SK-N-SH treated with all-trans-retinoic acid at 6 μM for 48 hours (cell line): Measurements from ENCODE around the gene COX19.

ENCODE experiments used
- ATAC-seq: fragments of 200-7000 bp; cut with Tn5 transposase; 3 replicates; pipeline ENCODE4 v1.9.1; 2020; ENCODE audit warnings: mild to moderate bottlenecking, moderate library complexity
- ARNTL ChIP-seq: fragments of 450-650 bp; formaldehyde crosslinking; IDR thresholded peaks from 2 replicates; pipeline ENCODE4 v1.5.0; 2020; ENCODE audit warnings: low read depth, mild to moderate bottlenecking, moderate library complexity, borderline replicate concordance
- BACH2 ChIP-seq: fragments of 250-450 bp; sonication (Bioruptor Pico); IDR thresholded peaks from 2 replicates; pipeline ENCODE4 v1.9.0; 2021; ENCODE audit warnings: mild to moderate bottlenecking, borderline replicate concordance
- CSDC2 ChIP-seq: fragments of 250-450 bp; sonication (Bioruptor Pico); IDR thresholded peaks from 2 replicates; pipeline ENCODE4 v1.5.0; 2020; ENCODE audit warnings: mild to moderate bottlenecking, moderate library complexity
- ESRRG ChIP-seq: fragments of 250-450 bp; sonication (Bioruptor Pico); IDR thresholded peaks from 2 replicates; pipeline ENCODE4 v1.6.1; 2021; ENCODE audit warnings: mild to moderate bottlenecking
- ISL1 ChIP-seq: fragments of 250-450 bp; sonication (Bioruptor Pico); IDR thresholded peaks from 2 replicates; pipeline ENCODE4 v2.1.2; 2022; ENCODE audit warnings: mild to moderate bottlenecking, moderate library complexity
- OSR1 ChIP-seq: fragments of 250-450 bp; sonication (Bioruptor Pico); IDR thresholded peaks from 2 replicates; pipeline ENCODE4 v1.8.0; 2022; ENCODE audit warnings: moderate library complexity, mild to moderate bottlenecking, inconsistent platforms
- PPARA ChIP-seq: fragments of 250-450 bp; sonication (Bioruptor Pico); IDR thresholded peaks from 2 replicates; pipeline ENCODE4 v1.5.0; 2020; ENCODE audit warnings: mild to moderate bottlenecking, borderline replicate concordance
- RARB ChIP-seq: fragments of 250-450 bp; sonication (Bioruptor Pico); IDR thresholded peaks from 2 replicates; pipeline ENCODE4 v1.8.0; 2021; ENCODE audit warnings: mild to moderate bottlenecking, moderate library complexity
- TCF4 ChIP-seq: fragments of 250-450 bp; sonication (Bioruptor Pico); IDR thresholded peaks from 2 replicates; pipeline ENCODE4 v1.8.0; 2021; ENCODE audit warnings: mild to moderate bottlenecking, moderate library complexity, borderline replicate concordance
- TOX ChIP-seq: fragments of 250-450 bp; sonication (Bioruptor Pico); IDR thresholded peaks from 2 replicates; pipeline ENCODE4 v1.8.0; 2021; ENCODE audit warnings: mild to moderate bottlenecking, moderate library complexity, borderline replicate concordance
- ZC3H10 ChIP-seq: fragments of 250-450 bp; sonication (Bioruptor Pico); IDR thresholded peaks from 2 replicates; pipeline ENCODE4 v1.5.1; 2021; ENCODE audit warnings: mild to moderate bottlenecking, moderate library complexity
- ZFP3 ChIP-seq: fragments of 250-450 bp; sonication (Bioruptor Pico); IDR thresholded peaks from 2 replicates; pipeline ENCODE4 v1.5.0; 2020; ENCODE audit warnings: mild to moderate bottlenecking, moderate library complexity
- ZFP30 ChIP-seq: fragments of 450-650 bp; formaldehyde crosslinking; IDR thresholded peaks from 2 replicates; pipeline ENCODE4 v1.5.0; 2022; ENCODE audit warnings: mild to moderate bottlenecking, moderate library complexity
- ZNF70 ChIP-seq: fragments of 450-650 bp; formaldehyde crosslinking; IDR thresholded peaks from 2 replicates; pipeline ENCODE4 v1.5.0; 2020; ENCODE audit warnings: mild to moderate bottlenecking, moderate library complexity
- ZNF8 ChIP-seq: fragments of 450-650 bp; formaldehyde crosslinking; IDR thresholded peaks from 2 replicates; pipeline ENCODE4 v1.5.0; 2020; ENCODE audit warnings: mild to moderate bottlenecking, moderate library complexity
- TF ChIP-seq, protein P1 (sequence below): fragments of 250-450 bp; sonication (Bioruptor Pico); IDR thresholded peaks from 2 replicates; pipeline ENCODE4 v1.8.0; 2021; ENCODE audit warnings: low read depth, mild to moderate bottlenecking, moderate library complexity, borderline replicate concordance
- TF ChIP-seq, protein P2 (sequence below): fragments of 250-450 bp; sonication (Bioruptor Pico); IDR thresholded peaks from 2 replicates; pipeline ENCODE4 v1.8.0; 2020; ENCODE audit warnings: mild to moderate bottlenecking, moderate library complexity, borderline replicate concordance
- TF ChIP-seq, protein P3 (sequence below): fragments of 250-450 bp; sonication (Bioruptor Pico); IDR thresholded peaks from 2 replicates; pipeline ENCODE4 v1.5.1; 2020; ENCODE audit warnings: low read depth, mild to moderate bottlenecking, moderate library complexity
- TF ChIP-seq, protein P4 (sequence below): fragments of 250-450 bp; sonication (Bioruptor Pico); IDR thresholded peaks from 2 replicates; pipeline ENCODE4 v1.5.1; 2021; ENCODE audit warnings: mild to moderate bottlenecking, moderate library complexity

The COX19 gene

DNA sequence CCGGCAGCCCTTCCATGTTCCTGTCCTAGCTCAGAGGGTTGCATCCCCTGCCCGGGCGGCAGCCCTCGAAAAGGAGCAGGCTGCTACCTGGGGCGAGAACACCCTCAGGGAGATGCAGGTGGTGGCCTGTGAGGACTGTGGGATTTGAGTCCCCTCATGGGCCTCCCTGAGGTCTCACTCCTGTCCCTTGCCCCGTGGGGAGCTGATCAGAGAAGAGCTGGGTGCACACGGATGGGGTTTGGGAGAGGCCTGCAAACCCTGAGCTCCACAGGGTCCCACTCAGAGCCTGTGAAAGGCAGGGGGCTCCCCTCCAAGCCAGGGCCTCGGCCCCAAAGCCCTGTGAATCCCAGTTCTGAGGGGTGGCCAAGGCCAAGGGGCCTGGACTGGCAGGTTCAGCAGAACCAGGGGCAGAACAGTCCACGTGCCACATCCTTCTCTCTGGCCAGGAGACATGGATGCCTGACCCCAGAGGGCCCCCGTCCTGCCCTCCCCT, 7.2 kb upstream of the COX19 start:
- no peak for ATAC-seq
- TF ChIP-seq ZFP30 (CRISPR knock-in tag) (no peak), ARNTL (no peak), TCF4 (no peak), ESRRG (no peak), PPARA (CRISPR knock-in tag) (no peak), ZNF70 (CRISPR knock-in tag) (no peak)
- TF ChIP-seq, protein P1, sequence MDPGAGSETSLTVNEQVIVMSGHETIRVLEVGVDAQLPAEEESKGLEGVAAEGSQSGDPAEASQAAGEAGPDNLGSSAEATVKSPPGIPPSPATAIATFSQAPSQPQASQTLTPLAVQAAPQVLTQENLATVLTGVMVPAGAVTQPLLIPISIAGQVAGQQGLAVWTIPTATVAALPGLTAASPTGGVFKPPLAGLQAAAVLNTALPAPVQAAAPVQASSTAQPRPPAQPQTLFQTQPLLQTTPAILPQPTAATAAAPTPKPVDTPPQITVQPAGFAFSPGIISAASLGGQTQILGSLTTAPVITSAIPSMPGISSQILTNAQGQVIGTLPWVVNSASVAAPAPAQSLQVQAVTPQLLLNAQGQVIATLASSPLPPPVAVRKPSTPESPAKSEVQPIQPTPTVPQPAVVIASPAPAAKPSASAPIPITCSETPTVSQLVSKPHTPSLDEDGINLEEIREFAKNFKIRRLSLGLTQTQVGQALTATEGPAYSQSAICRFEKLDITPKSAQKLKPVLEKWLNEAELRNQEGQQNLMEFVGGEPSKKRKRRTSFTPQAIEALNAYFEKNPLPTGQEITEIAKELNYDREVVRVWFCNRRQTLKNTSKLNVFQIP (CRISPR knock-in tag) = no peak

DNA sequence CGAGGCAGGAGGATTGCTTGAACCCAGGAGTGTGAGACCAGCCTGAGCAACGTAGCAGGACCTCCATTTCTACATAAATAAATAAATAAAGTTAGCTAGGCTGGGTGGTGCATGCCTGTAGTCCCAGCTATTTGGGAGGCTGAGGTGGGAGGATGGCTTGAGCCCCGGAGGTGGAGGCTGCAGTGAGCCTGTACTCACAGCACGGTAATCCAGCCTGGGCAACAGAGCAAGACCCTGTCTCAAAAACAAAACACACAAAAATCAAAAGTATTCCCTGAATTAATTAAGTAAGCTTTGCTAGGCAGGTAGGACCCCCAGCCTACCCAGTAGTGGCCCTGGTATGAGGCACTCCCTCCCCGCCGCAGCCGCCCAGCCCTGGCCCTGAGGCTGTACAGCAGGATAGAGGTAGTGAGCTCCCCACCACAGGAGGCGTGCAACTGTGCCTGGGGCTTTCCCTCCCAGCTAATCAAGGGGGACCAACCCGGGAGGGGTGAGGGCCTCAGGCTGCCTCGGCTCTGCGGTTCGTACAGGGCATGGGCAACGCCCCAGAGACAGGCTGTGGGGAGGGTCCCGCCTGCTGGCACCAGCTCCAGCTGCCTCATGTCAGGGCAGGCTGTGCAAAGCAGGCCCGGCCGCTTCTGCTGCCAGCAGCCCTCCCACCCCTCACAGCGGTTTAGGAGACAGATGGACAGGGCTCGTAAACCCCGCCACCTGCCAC, 6.6 kb upstream of the COX19 start:
- TF ChIP-seq PPARA (CRISPR knock-in tag) (no peak), CSDC2 (CRISPR knock-in tag) (no peak)
- no peak for ATAC-seq

DNA sequence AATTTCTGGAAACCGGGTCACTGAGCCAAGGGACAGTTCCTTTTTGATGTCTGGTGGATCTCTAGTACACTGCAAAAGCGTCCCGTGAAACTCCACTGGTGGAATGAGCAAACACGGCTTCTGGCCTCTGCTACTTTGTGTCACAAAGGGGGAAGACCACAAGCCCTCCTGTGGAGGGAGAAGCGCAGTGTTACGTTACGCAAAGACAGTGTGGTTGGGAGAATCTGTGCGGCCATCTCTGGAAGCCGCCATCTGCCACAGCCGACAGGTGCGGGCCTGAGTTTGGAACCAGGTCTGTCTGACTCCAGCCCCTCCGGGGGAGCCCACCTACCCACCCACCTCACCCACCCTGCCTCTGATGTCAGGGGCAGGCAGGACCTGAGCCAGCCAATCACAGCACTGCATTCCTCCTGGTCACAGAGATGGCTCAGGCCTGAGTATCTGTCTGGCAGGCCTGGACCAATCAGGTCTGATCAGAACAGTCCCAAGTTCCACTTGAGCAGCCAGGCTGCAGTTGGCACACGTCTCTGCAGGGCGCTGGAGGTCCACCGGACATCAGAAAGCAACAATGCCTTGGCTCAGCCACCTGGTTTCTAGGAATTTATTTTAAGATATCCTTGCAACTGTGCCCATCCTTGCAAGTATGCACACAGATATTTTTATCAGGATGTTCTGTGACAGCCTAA, 4.7 kb upstream of the COX19 start:
- TF ChIP-seq ISL1 (CRISPR knock-in tag) (no peak), BACH2 (CRISPR knock-in tag) (no peak), TCF4 (no peak), ESRRG (no peak), ZNF8 (no peak), OSR1 (CRISPR knock-in tag) (no peak), ARNTL (no peak), PPARA (CRISPR knock-in tag) (no peak), CSDC2 (CRISPR knock-in tag) (no peak), ZNF70 (CRISPR knock-in tag) (no peak), RARB (no peak), TOX (CRISPR knock-in tag) (no peak), ZC3H10 (CRISPR knock-in tag) (no peak), ZFP30 (CRISPR knock-in tag) (no peak)
- TF ChIP-seq, protein P2, sequence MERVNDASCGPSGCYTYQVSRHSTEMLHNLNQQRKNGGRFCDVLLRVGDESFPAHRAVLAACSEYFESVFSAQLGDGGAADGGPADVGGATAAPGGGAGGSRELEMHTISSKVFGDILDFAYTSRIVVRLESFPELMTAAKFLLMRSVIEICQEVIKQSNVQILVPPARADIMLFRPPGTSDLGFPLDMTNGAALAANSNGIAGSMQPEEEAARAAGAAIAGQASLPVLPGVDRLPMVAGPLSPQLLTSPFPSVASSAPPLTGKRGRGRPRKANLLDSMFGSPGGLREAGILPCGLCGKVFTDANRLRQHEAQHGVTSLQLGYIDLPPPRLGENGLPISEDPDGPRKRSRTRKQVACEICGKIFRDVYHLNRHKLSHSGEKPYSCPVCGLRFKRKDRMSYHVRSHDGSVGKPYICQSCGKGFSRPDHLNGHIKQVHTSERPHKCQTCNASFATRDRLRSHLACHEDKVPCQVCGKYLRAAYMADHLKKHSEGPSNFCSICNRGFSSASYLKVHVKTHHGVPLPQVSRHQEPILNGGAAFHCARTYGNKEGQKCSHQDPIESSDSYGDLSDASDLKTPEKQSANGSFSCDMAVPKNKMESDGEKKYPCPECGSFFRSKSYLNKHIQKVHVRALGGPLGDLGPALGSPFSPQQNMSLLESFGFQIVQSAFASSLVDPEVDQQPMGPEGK (CRISPR knock-in tag) = no peak
- TF ChIP-seq, protein P1 (CRISPR knock-in tag) = no peak
- TF ChIP-seq, protein P3, sequence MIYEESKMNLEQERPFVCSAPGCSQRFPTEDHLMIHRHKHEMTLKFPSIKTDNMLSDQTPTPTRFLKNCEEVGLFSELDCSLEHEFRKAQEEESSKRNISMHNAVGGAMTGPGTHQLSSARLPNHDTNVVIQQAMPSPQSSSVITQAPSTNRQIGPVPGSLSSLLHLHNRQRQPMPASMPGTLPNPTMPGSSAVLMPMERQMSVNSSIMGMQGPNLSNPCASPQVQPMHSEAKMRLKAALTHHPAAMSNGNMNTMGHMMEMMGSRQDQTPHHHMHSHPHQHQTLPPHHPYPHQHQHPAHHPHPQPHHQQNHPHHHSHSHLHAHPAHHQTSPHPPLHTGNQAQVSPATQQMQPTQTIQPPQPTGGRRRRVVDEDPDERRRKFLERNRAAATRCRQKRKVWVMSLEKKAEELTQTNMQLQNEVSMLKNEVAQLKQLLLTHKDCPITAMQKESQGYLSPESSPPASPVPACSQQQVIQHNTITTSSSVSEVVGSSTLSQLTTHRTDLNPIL (CRISPR knock-in tag) = no peak
- TF ChIP-seq, protein P4, sequence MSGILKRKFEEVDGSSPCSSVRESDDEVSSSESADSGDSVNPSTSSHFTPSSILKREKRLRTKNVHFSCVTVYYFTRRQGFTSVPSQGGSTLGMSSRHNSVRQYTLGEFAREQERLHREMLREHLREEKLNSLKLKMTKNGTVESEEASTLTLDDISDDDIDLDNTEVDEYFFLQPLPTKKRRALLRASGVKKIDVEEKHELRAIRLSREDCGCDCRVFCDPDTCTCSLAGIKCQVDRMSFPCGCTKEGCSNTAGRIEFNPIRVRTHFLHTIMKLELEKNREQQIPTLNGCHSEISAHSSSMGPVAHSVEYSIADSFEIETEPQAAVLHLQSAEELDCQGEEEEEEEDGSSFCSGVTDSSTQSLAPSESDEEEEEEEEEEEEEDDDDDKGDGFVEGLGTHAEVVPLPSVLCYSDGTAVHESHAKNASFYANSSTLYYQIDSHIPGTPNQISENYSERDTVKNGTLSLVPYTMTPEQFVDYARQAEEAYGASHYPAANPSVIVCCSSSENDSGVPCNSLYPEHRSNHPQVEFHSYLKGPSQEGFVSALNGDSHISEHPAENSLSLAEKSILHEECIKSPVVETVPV (CRISPR knock-in tag) = no peak
- TF ChIP-seq, all 23 proteins: peak for 0
- peak; percentile 59 for ATAC-seq

DNA sequence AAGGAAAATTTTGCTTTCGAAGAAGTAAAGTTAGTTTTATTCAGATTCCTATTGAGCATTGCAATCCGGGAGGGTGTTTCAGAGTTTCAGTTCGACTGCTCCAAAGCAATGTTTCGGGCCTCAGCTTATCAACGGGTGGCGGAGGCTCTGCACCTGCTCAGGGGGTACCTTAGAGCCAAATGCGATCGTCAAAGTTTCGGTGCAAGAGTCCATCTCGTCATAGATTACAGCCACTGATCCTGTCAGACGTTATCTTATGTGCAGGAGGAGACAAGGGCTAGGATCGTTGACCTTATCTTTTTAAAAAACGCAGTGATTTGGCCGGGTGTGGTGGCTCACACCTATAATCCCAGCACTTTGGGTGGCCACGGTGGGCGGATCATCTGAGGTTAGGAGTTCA, 3.8 kb upstream of the COX19 start:
- no peak for ATAC-seq
- no peak for TF ChIP-seq ZNF8
- TF ChIP-seq, protein P4 (CRISPR knock-in tag) = no peak
- TF ChIP-seq ZFP3 (CRISPR knock-in tag) = no peak
- TF ChIP-seq ESRRG = no peak
- TF ChIP-seq ISL1 (CRISPR knock-in tag) = no peak
